VCaP (cell line): Measurements from ENCODE around the gene NR1H3.
"Not testable (repeated sequence)": the region's sequence is repeated elsewhere in the genome, so short reads cannot be mapped to it uniquely, and the experiment has no call there.

Experiments used
- H3K27ac ChIP-seq: fragments of 450-650 bp; 2 replicates; pipeline ENCODE4 v1.5.1; 2017
- TF ChIP-seq, protein P1 (sequence below): fragments of 450-650 bp; conservative IDR thresholded peaks from 2 replicates; pipeline ENCODE4 v1.5.1; 2017; ENCODE audit warnings: mild to moderate bottlenecking, moderate library complexity

NR1H3 gene

DNA sequence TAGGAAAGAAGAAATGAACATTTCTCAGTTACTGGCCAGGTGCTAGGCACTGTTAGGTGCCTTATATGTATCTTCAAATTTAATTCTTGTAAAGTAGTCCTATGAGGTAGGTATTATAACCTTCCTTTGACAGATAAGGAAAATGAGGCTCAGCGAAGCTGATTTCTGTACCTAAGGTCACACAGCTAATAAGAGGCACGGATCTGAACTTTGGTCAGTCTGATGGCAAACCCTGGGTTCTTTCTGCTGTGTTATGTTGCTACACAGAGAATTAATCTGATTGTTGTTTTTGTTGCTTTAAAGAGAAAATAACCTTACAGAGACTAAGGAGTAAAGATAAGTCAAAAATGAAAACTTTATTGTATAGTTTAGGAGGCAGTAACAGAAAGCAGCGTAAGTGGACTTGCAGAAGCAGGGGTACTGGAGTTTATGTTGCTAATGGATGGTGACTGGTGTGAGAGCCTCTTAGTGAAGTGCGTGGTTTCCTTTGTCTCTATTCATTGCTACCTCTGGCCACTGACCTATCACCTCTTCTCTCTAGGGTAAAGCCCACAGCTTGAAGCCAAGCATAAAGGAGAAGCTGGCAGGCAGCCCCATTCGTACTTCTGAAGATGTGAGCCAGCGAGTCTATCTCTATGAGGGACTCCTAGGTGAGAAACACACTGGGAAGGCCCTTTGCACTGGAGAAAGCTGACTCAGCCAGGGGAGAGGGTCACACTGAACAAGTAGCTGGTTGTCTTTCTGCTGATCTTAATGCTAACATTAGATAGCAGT is 50.4 kb downstream of the NR1H3 start:
- H3K27ac ChIP-seq = no peak overlapping the region

DNA sequence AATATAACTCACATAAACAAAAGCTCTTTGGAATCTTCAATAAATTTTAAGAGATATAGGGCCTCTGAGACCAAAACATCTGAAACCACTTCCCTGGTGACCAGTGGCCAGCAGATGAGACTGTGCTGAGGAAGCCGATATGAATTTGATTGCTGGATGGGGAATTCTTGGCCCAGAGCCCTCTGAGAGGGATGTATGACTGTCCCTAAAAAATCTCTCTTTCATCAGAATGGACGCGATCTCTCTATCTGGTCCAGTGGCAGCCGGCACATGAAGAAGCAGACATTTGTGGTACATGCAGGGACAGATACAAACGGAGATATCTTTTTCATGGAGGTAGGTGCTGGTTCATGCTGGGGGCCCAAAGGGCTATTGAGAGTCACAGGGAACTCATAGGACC is 57.2 kb downstream of the NR1H3 start:
- no peak overlapping the region for H3K27ac ChIP-seq

More for the DNA sequence above, 50.4 kb downstream of the NR1H3 start:
- TF ChIP-seq, protein P1, sequence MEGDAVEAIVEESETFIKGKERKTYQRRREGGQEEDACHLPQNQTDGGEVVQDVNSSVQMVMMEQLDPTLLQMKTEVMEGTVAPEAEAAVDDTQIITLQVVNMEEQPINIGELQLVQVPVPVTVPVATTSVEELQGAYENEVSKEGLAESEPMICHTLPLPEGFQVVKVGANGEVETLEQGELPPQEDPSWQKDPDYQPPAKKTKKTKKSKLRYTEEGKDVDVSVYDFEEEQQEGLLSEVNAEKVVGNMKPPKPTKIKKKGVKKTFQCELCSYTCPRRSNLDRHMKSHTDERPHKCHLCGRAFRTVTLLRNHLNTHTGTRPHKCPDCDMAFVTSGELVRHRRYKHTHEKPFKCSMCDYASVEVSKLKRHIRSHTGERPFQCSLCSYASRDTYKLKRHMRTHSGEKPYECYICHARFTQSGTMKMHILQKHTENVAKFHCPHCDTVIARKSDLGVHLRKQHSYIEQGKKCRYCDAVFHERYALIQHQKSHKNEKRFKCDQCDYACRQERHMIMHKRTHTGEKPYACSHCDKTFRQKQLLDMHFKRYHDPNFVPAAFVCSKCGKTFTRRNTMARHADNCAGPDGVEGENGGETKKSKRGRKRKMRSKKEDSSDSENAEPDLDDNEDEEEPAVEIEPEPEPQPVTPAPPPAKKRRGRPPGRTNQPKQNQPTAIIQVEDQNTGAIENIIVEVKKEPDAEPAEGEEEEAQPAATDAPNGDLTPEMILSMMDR = no peak

DNA sequence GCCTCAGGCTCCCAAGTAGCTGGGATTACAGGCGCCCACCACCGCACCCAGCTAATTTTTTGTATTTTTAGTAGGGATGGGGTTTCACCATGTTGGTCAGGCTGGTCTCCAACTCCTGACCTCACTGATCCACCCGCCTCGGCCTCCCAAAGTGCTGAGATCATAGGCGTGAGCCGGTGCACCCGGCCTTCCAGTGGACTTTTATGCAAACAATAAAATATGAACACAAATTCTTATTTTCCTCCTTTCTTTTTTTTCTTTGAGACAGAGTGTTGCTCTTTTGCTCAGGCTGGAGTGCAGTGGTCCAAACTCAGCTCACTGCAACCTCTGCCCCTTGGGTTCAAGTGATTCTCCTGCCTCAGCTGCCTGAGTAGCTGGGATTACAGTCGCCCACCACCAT is 58.7 kb downstream of the NR1H3 start:
- not testable (repeated sequence) for H3K27ac ChIP-seq

More for the DNA sequence above, 57.2 kb downstream of the NR1H3 start:
- TF ChIP-seq, protein P1 = no peak

DNA sequence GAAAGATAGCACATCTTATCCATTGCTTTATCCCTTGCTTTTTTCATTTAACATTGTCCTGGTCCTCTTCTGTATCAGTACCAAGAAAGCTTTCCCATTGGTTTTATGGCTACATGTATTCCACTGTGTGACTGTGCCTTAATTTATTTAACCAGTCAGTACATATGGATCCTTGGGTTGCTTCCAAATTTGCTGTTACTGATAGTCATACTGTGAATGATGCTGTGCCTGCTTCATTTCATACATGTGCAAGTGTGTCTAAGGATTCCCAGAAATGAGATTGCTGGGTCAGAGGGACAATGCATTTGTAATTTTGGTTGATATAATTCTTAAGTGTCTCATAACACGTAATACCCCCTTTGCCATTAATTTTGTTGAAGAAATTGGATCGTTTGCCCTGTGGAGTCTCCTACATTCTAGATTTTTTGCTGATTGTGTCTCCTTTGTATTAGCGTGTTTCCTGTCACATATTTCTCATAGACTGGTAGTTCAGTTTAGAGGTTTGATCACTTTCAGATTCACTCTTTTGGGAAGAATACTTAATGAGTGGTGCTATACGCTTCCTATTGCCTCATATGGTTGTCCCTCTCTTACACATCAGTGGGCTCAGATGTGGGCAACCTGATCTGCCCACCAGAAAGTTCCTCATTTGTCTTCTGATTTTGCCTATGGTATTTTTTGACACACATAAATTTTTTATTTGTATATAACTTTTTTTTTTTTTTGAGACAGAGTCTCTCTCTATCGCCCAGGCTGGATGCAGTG is 59.5 kb downstream of the NR1H3 start:
- TF ChIP-seq, protein P1 = no peak
- no peak overlapping the region for H3K27ac ChIP-seq

DNA sequence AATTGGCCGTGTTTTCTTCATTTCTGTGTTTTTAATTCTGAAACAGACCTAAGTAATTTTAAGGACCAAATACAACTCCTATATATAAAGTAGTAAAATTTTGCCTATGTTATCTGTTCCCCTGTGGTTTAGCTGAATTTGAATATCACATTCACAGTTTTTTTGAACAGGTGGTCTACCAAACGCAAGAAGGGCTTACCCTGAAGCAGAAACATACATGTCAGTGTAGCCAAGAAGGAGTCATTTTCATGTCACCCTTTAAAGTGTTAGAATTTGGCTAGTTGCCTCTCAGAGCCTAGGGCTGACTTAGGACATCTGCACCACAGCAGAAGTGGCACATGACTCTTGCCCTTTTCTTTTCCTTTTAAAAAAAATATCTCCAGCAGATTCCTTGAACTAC is 60.4 kb downstream of the NR1H3 start:
- TF ChIP-seq, protein P1 = no peak
- H3K27ac ChIP-seq = no peak overlapping the region
